ENCODE data around the gene CNTD1. TPM values are rescaled to one million over a fixed set of nuclear protein-coding genes. Genes with fewer than 3 reads are reported as not detected.

CNTD1 gene
- total and polyA plus RNA-seq, 5 donors: 0.20 to 0.59 (median 0.53) TPM; not detected in 2

GRCh38 chr17:42791948-42792347 lies 6.7 kb upstream of the CNTD1 start:
- 64% methylated on average over 2 of the region's 2 CpGs for WGBS

DNA sequence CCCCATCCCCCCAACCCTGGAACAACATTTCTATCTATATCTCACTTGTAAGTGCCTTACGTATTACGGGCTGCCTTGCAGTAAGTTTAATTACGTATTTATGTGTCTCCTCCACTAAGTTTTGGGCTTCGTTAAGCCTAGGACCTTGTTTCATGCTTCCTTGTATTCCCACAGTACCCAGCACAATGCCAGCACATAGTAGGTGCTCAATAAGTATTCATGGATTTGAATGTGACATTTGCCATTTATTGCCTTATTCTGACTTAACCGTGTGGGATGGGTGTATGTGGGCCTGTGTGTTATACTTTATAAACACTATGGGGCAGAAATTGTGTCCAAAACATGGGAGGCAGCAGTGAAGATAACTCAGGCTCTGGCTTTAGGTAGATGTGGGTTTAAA lies 6.1 kb upstream of the CNTD1 start:
- no peak overlapping the region for H3K4me3 ChIP-seq (ENCODE audit: low read length)
- ATAC-seq: no peak
- no peaks in the 10 kb centered on the region for H3K9me3 ChIP-seq (ENCODE audit: control insufficient read depth, low read length)
- 67% methylated on average over 5 of the region's 5 CpGs for WGBS
- H3K27ac ChIP-seq (ENCODE audit: low read length): no peak overlapping the region
- H3K4me1 ChIP-seq (ENCODE audit: control insufficient read depth, insufficient read depth, low read length): peaks cover 1% of the 10 kb centered on the region
- DNase-seq: no peak
- H3K27me3 ChIP-seq (ENCODE audit: control insufficient read depth, insufficient read depth): no peaks in the 10 kb centered on the region
- intact Hi-C loops (cut with DNase I): no loop called here

More at GRCh38 chr17:42791948-42792347, 6.7 kb upstream of the CNTD1 start:
- Histone ChIP-seq H3K9me3 (ENCODE audit: control insufficient read depth, low read length) (no peaks in the 10 kb centered on the region), H3K4me3 (ENCODE audit: low read length) (no peak overlapping the region), H3K27me3 (ENCODE audit: control insufficient read depth, insufficient read depth) (no peaks in the 10 kb centered on the region), H3K4me1 (ENCODE audit: control insufficient read depth, insufficient read depth, low read length) (no peaks in the 10 kb centered on the region), H3K27ac (ENCODE audit: low read length) (no peak overlapping the region)
- intact Hi-C loops (cut with DNase I): no loop called here
- no peak for ATAC-seq
- DNase-seq: no peak

DNA sequence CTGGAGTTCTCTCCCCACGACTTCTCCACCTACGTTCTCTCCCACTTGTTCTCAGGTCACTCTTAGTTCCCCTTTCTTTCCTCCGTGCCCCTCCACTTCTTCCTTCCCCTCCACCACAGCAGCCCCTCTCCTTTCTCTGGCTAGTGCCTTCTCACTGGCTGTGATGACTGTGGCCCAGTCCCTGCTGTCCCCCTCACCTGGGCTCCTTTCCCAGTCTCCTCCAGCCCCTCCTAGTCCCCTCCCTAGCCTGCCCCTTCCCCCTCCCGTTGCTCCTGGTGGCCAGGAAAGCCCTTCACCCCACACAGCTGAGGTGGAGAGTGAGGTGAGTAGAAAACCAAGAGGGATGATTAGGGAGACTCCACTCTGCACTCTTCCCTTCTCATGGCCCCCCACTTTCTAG lies 3.6 kb upstream of the CNTD1 start:
- H3K4me1 ChIP-seq (ENCODE audit: control insufficient read depth, insufficient read depth, low read length): peaks cover 5% of the 10 kb centered on the region
- ATAC-seq: no peak
- intact Hi-C loops (cut with DNase I): no loop called here
- H3K9me3 ChIP-seq (ENCODE audit: control insufficient read depth, low read length): no peaks in the 10 kb centered on the region
- WGBS: 66% methylated on average over 4 of the region's 4 CpGs
- DNase-seq: no peak
- no peaks in the 10 kb centered on the region for H3K27me3 ChIP-seq (ENCODE audit: control insufficient read depth, insufficient read depth)
- no peak overlapping the region for H3K4me3 ChIP-seq (ENCODE audit: low read length)
- no peak overlapping the region for H3K27ac ChIP-seq (ENCODE audit: low read length)

DNA sequence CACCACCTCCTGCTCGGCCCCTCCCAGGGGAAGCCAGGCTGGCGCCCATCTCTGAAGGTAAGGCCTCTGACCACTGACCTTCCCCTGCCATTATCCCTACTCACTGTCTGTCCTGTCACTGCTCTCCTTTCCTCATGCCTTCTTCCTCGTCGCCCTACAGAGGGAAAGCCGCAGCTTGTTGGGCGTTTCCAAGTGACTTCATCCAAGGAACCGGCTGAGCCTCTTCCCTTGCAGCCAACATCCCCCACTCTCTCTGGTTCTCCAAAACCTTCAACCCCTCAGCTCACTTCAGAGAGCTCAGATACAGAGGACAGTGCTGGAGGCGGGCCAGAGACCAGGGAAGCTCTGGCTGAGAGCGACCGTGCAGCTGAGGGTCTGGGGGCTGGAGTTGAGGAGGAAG lies 3.2 kb upstream of the CNTD1 start:
- DNase-seq (no peak), ATAC-seq (no peak)
- Histone ChIP-seq H3K9me3 (ENCODE audit: control insufficient read depth, low read length) (no peaks in the 10 kb centered on the region), H3K27me3 (ENCODE audit: control insufficient read depth, insufficient read depth) (no peaks in the 10 kb centered on the region), H3K27ac (ENCODE audit: low read length) (no peak overlapping the region), H3K4me3 (ENCODE audit: low read length) (no peak overlapping the region), H3K4me1 (ENCODE audit: control insufficient read depth, insufficient read depth, low read length) (peaks cover 5% of the 10 kb centered on the region)
- intact Hi-C loops (cut with DNase I): no loop called here
- WGBS: 83% methylated on average over 10 of the region's 10 CpGs

DNA sequence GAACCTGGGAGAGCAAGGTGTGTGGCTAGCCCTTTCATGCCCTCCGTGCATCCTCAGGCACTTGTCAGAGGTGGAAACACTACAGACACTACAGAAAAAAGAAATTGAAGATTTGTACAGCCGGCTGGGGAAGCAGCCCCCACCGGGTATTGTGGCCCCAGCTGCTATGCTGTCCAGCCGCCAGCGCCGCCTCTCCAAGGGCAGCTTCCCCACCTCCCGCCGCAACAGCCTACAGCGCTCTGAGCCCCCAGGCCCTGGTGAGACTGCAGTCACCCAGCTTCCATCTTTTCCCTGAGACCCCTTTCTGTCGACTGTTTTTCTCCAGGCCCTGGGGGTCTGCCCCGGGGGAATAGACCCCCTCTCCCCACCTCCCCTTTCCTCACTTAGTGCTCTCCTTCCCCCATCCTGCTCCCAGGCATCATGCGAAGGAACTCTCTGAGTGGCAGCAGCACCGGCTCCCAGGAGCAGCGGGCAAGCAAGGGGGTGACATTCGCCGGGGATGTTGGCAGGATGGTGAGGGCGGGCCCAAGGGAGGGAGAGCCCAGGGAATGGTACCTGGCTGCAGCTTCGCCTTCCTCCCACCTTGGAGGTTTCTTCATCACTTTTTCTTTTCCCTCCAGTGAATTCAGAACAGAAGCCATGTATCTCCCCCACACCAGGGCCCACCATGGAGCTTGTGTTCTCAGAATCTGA lies 2.4 kb upstream of the CNTD1 start:
- Histone ChIP-seq H3K9me3 (ENCODE audit: control insufficient read depth, low read length) (no peaks in the 10 kb centered on the region), H3K27me3 (ENCODE audit: control insufficient read depth, insufficient read depth) (no peaks in the 10 kb centered on the region), H3K4me1 (ENCODE audit: control insufficient read depth, insufficient read depth, low read length) (peaks cover 5% of the 10 kb centered on the region), H3K27ac (ENCODE audit: low read length) (no peak overlapping the region), H3K4me3 (ENCODE audit: low read length) (no peak overlapping the region)
- DNase-seq: peak in 1 of 3 donors; percentile 51
- WGBS: 92% methylated on average over 18 of the region's 18 CpGs
- ATAC-seq: no peak
- intact Hi-C loops (cut with DNase I): no loop called here

GRCh38 chr17:42797067-42798007 lies 1.3 kb upstream of the CNTD1 start:
- no peaks in the 10 kb centered on the region for H3K27me3 ChIP-seq (ENCODE audit: control insufficient read depth, insufficient read depth)
- no peak overlapping the region for H3K27ac ChIP-seq (ENCODE audit: low read length)
- ATAC-seq (no peak), DNase-seq (no peak)
- intact Hi-C loops (cut with DNase I): no loop called here
- peaks cover 5% of the 10 kb centered on the region for H3K4me1 ChIP-seq (ENCODE audit: control insufficient read depth, insufficient read depth, low read length)
- WGBS: 84% methylated on average over 10 of the region's 10 CpGs
- H3K9me3 ChIP-seq (ENCODE audit: control insufficient read depth, low read length): no peaks in the 10 kb centered on the region
- H3K4me3 ChIP-seq (ENCODE audit: low read length): peak overlapping the region; percentile 48

GRCh38 chr17:42798011-42798382 lies 664 bp upstream of the CNTD1 start:
- DNase-seq: no peak
- no peak for ATAC-seq
- peak overlapping the region; percentile 48 for H3K4me3 ChIP-seq (ENCODE audit: low read length)
- 19% methylated on average over 10 of the region's 10 CpGs for WGBS
- no peaks in the 10 kb centered on the region for H3K27me3 ChIP-seq (ENCODE audit: control insufficient read depth, insufficient read depth)
- intact Hi-C loops (cut with DNase I): no loop called here
- peaks cover 5% of the 10 kb centered on the region for H3K4me1 ChIP-seq (ENCODE audit: control insufficient read depth, insufficient read depth, low read length)
- H3K27ac ChIP-seq (ENCODE audit: low read length): no peak overlapping the region
- H3K9me3 ChIP-seq (ENCODE audit: control insufficient read depth, low read length): no peaks in the 10 kb centered on the region

- ATAC-seq (no peak), DNase-seq (no peak)
- 47% methylated on average over 2 of the region's 2 CpGs for WGBS
- Histone ChIP-seq H3K9me3 (ENCODE audit: control insufficient read depth, low read length) (no peaks in the 10 kb centered on the region), H3K4me1 (ENCODE audit: control insufficient read depth, insufficient read depth, low read length) (no peaks in the 10 kb centered on the region), H3K4me3 (ENCODE audit: low read length) (no peak overlapping the region), H3K27me3 (ENCODE audit: control insufficient read depth, insufficient read depth) (no peaks in the 10 kb centered on the region), H3K27ac (ENCODE audit: low read length) (no peak overlapping the region)
- intact Hi-C loops (cut with DNase I): no loop called here
These were observed 4.6 kb downstream of the CNTD1 start for GRCh38 chr17:42803074-42803883.

- ATAC-seq (no peak), DNase-seq (no peak)
- 96% methylated on average over 1 of the region's 1 CpG for WGBS
- intact Hi-C loops (cut with DNase I): no loop called here
- H3K9me3 ChIP-seq (ENCODE audit: control insufficient read depth, low read length): no peaks in the 10 kb centered on the region
- no peak overlapping the region for H3K27ac ChIP-seq (ENCODE audit: low read length)
- no peaks in the 10 kb centered on the region for H3K4me1 ChIP-seq (ENCODE audit: control insufficient read depth, insufficient read depth, low read length)
- H3K27me3 ChIP-seq (ENCODE audit: control insufficient read depth, insufficient read depth): no peaks in the 10 kb centered on the region
- H3K4me3 ChIP-seq (ENCODE audit: low read length): no peak overlapping the region
These were observed 6.3 kb downstream of the CNTD1 start for GRCh38 chr17:42804918-42805367.

DNA sequence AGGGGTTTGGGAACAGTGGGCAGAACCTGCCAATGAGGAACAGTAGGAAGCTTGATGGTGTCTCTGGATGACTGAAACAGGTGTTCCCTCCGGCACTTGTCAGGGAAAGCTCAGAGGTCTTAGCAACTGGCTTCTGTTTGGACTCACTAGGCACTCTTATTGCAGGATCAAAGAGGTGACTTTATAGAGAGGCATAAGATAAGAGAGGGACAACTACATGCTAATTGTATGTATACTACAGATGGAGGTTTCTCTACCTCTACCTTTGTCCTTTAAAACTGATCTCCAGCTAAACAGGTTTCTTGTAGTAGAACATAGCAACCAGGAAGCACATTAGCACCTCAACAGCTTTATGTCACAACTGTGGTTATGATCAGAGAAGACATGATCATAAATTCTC lies 7.6 kb downstream of the CNTD1 start:
- H3K4me3 ChIP-seq (ENCODE audit: low read length): no peak overlapping the region
- WGBS: 100% methylated on average over 1 of the region's 1 CpG
- DNase-seq: no peak
- no peaks in the 10 kb centered on the region for H3K27me3 ChIP-seq (ENCODE audit: control insufficient read depth, insufficient read depth)
- H3K9me3 ChIP-seq (ENCODE audit: control insufficient read depth, low read length): no peaks in the 10 kb centered on the region
- H3K4me1 ChIP-seq (ENCODE audit: control insufficient read depth, insufficient read depth, low read length): no peaks in the 10 kb centered on the region
- no peak overlapping the region for H3K27ac ChIP-seq (ENCODE audit: low read length)
- no peak for ATAC-seq
- intact Hi-C loops (cut with DNase I): no loop called here

DNA sequence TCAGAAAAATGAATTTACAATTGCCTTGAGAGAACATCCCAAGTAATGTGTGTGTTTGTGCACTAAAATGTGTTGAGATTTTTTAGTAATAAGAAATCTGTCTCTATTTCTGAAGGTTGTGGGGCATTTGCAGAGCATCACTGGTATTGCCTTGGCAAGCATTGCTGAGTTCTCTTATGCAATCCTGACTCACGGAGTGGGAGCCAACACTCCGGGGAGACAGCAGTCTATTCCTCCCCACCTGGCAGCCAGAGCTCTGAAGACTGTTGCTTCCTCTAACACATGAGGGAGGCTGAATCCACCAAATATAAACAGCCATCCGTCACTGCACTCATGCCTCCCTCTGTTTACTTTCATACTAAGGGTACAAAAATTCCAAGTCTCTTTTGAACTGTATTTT lies 10.6 kb downstream of the CNTD1 start:
- Histone ChIP-seq H3K27me3 (ENCODE audit: control insufficient read depth, insufficient read depth) (no peaks in the 10 kb centered on the region), H3K4me1 (ENCODE audit: control insufficient read depth, insufficient read depth, low read length) (no peaks in the 10 kb centered on the region), H3K4me3 (ENCODE audit: low read length) (no peak overlapping the region), H3K27ac (ENCODE audit: low read length) (no peak overlapping the region), H3K9me3 (ENCODE audit: control insufficient read depth, low read length) (no peaks in the 10 kb centered on the region)
- no peak for DNase-seq
- peak; percentile 36 to 50 for ATAC-seq
- intact Hi-C loops (cut with DNase I): no loop called here
- WGBS: 33% methylated on average over 3 of the region's 3 CpGs
